HK-2 (cell line): ENCODE results near the gene SNTG2.
"Not testable (repeated sequence)": the region's sequence is repeated elsewhere in the genome, so short reads cannot be mapped to it uniquely, and the experiment has no call there.

ENCODE experiments used
- DNase-seq: peaks from one replicate; pipeline ENCODE4 v3.0.0-alpha.2; 2018; ENCODE audit not compliant: unreplicated experiment

The SNTG2 gene

GRCh38 chr2:1414121-1414520, 463.5 kb downstream of the SNTG2 start:
- DNase-seq, result no peak

GRCh38 chr2:1414901-1415300, 464.3 kb downstream of the SNTG2 start:
- not testable (repeated sequence) for DNase-seq

GRCh38 chr2:1415501-1415900, 464.9 kb downstream of the SNTG2 start:
- DNase-seq, result no peak
